Endodermal cell (in vitro differentiated cells): Measurements from ENCODE around the gene AKTIP. TPM values are rescaled to one million over a fixed set of nuclear protein-coding genes. Genes with fewer than 3 reads are reported as not detected.

ENCODE experiments used
- DNase-seq: peaks from one replicate; pipeline ENCODE4 v3.0.0-alpha.2; 2017
- H3K27ac ChIP-seq: 2 replicates; pipeline ENCODE4 v1.5.1; 2013; ENCODE audit warnings: mild to moderate bottlenecking, low read depth, low read length, moderate library complexity
- H3K27me3 ChIP-seq: 2 replicates; pipeline ENCODE4 v1.6.1; 2013; ENCODE audit warnings: mild to moderate bottlenecking, low read length, moderate library complexity; ENCODE audit not compliant: insufficient read depth, control insufficient read depth, poor library complexity, severe bottlenecking
- H3K36me3 ChIP-seq: 2 replicates; pipeline ENCODE4 v1.7.0; 2013; ENCODE audit warnings: mild to moderate bottlenecking, low read length, moderate library complexity; ENCODE audit not compliant: control insufficient read depth, insufficient read depth
- H3K4me1 ChIP-seq: one replicate; pipeline ENCODE4 v1.7.0; 2013; ENCODE audit warnings: low read length; ENCODE audit not compliant: control insufficient read depth, insufficient read depth
- H3K4me3 ChIP-seq: 2 replicates; pipeline ENCODE4 v1.5.1; 2013; ENCODE audit warnings: mild to moderate bottlenecking, low read length, moderate library complexity
- H3K9ac ChIP-seq: 2 replicates; pipeline ENCODE4 v1.6.1; 2013; ENCODE audit warnings: mild to moderate bottlenecking, low read length, moderate library complexity; ENCODE audit not compliant: poor library complexity, severe bottlenecking; ENCODE audit errors: extremely low read depth
- H3K9me3 ChIP-seq: 2 replicates; pipeline ENCODE4 v1.6.1; 2013; ENCODE audit warnings: mild to moderate bottlenecking, low read length, moderate library complexity; ENCODE audit not compliant: control insufficient read depth
- H3K27ac Mint-ChIP-seq: 2 replicates; pipeline ENCODE4 v1.8.0; 2020; ENCODE audit warnings: mixed read lengths
- H3K27me3 Mint-ChIP-seq: 2 replicates; pipeline ENCODE4 v1.8.0; 2021; ENCODE audit warnings: mild to moderate bottlenecking, mixed read lengths; ENCODE audit not compliant: insufficient read depth
- H3K36me3 Mint-ChIP-seq: 2 replicates; pipeline ENCODE4 v1.8.0; 2020; ENCODE audit warnings: low read depth, mixed read lengths
- H3K4me1 Mint-ChIP-seq: 2 replicates; pipeline ENCODE4 v1.8.0; 2020; ENCODE audit warnings: mixed read lengths
- H3K4me3 Mint-ChIP-seq: 2 replicates; pipeline ENCODE4 v1.8.0; 2020; ENCODE audit warnings: mild to moderate bottlenecking, moderate library complexity, mixed read lengths
- H3K9me3 Mint-ChIP-seq: 2 replicates; pipeline ENCODE4 v1.8.0; 2020; ENCODE audit warnings: mild to moderate bottlenecking, mixed read lengths
- WGBS, 2 experiments: methylation state at CpG; one replicate each; pipeline versions ENCODE4 v1.1.5 to v1.1.7; 2013; ENCODE audit warnings: missing lambda C conversion rate in 2 of 2, mixed read lengths in 1 of 2; ENCODE audit not compliant: insufficient coverage in 1 of 2, insufficient read length in 1 of 2; 5-methylcytosine and 5-hydroxymethylcytosine counted together
- total RNA-seq, 2 donors: library from RNA; stranded (reverse); fragmentation: NEBNext Ultra II Directional in 1 of 2; extraction: Animal tissue kit (Norgen Biotek cat#: 25700) in 1 of 2; gene quantifications; 2 replicates in 1 of 2; 3 replicates in 1 of 2; pipeline ENCODE4 v1.2.1, GENCODE V29; 2021
- TF ChIP-seq, protein P1 (sequence below): fragments of 200-600 bp; sonication (generic); conservative IDR thresholded peaks from 2 replicates; pipeline ENCODE4 v1.5.0; 2021; ENCODE audit warnings: antibody characterized with exemption, mild to moderate bottlenecking

The AKTIP gene
- total RNA-seq, 2 donors from 2014 or later: 18.3 to 21.3 TPM

DNA sequence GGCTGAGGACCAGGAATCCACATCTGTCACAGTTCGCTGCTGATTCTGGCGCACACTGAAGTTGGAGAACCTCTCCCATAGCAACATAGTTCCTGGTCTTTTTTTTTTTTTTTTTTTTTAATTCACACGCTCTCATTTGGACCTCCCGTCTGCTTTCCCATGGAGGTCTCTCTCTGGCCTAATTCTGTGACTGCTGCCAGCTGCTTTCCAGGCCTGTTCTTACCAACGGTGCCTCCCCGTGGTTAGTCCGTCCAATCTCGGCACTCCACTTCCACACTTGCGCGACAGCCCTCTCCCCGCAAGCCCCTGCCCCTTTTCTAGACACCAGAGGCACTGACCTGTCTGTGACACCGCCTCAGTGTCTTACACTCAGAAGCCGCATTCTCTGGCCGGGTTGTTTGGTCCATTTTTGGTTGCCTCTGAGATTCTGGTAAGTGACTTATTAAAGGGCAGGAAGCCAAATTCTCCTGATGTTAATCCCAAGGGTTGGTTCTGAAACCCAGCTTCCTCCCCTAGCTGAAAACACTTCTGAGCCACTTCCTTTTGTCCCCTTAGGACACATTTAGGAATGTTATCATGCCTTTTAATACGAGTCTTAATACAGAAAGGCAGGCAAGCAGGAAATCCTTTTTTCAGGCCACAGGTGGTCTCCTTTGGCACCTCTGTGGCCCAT is 1.1 kb upstream of the AKTIP start:
- peaks cover 11% of the 10 kb centered on the region for H3K4me1 ChIP-seq
- peaks cover 35% of the 10 kb centered on the region for H3K4me1 Mint-ChIP-seq
- H3K4me3 ChIP-seq: peak overlapping the region; percentile 70
- H3K36me3 ChIP-seq: peaks cover 3% of the 10 kb centered on the region
- DNase-seq: peak; percentile 71
- peak overlapping the region; percentile 96 for H3K27ac Mint-ChIP-seq
- TF ChIP-seq, protein P1, sequence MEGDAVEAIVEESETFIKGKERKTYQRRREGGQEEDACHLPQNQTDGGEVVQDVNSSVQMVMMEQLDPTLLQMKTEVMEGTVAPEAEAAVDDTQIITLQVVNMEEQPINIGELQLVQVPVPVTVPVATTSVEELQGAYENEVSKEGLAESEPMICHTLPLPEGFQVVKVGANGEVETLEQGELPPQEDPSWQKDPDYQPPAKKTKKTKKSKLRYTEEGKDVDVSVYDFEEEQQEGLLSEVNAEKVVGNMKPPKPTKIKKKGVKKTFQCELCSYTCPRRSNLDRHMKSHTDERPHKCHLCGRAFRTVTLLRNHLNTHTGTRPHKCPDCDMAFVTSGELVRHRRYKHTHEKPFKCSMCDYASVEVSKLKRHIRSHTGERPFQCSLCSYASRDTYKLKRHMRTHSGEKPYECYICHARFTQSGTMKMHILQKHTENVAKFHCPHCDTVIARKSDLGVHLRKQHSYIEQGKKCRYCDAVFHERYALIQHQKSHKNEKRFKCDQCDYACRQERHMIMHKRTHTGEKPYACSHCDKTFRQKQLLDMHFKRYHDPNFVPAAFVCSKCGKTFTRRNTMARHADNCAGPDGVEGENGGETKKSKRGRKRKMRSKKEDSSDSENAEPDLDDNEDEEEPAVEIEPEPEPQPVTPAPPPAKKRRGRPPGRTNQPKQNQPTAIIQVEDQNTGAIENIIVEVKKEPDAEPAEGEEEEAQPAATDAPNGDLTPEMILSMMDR: no peak
- no peaks in the 10 kb centered on the region for H3K9me3 ChIP-seq
- 48 to 70% methylated on average over 5 to 15 of the region's 15 CpGs for WGBS, 2 experiments
- H3K27me3 Mint-ChIP-seq: no peaks in the 10 kb centered on the region
- H3K27me3 ChIP-seq: no peaks in the 10 kb centered on the region
- no peak overlapping the region for H3K9ac ChIP-seq
- H3K4me3 Mint-ChIP-seq: peak overlapping the region; percentile 68
- H3K27ac ChIP-seq: peak overlapping the region; percentile 0
- no peaks in the 10 kb centered on the region for H3K9me3 Mint-ChIP-seq
- peaks cover 5% of the 10 kb centered on the region for H3K36me3 Mint-ChIP-seq

GRCh38 chr16:53503270-53503923 is 388 bp upstream of the AKTIP start:
- Mint-ChIP-seq H3K27me3 (no peaks in the 10 kb centered on the region), H3K36me3 (peaks cover 6% of the 10 kb centered on the region), H3K27ac (peak overlapping the region; percentile 92), H3K9me3 (no peaks in the 10 kb centered on the region), H3K4me3 (peak overlapping the region; percentile 68), H3K4me1 (peaks cover 35% of the 10 kb centered on the region)
- Histone ChIP-seq H3K4me3 (peak overlapping the region; percentile 70), H3K9ac (no peak overlapping the region), H3K27ac (peak overlapping the region; percentile 84), H3K27me3 (no peaks in the 10 kb centered on the region), H3K4me1 (peaks cover 11% of the 10 kb centered on the region), H3K9me3 (no peaks in the 10 kb centered on the region), H3K36me3 (peaks cover 10% of the 10 kb centered on the region)
- TF ChIP-seq, protein P1: no peak
- DNase-seq: peak; percentile 100
- WGBS, 2 experiments: 0% methylated on average over 13 to 46 of the region's 46 CpGs

GRCh38 chr16:53501216-53501859 is 1.7 kb downstream of the AKTIP start:
- Histone ChIP-seq H3K9ac (no peak overlapping the region), H3K9me3 (no peaks in the 10 kb centered on the region), H3K27ac (no peak overlapping the region), H3K36me3 (peaks cover 22% of the 10 kb centered on the region), H3K4me1 (peaks cover 11% of the 10 kb centered on the region), H3K4me3 (peak overlapping the region; percentile 89), H3K27me3 (no peaks in the 10 kb centered on the region)
- Mint-ChIP-seq H3K4me1 (peaks cover 33% of the 10 kb centered on the region), H3K27ac (no peak overlapping the region), H3K27me3 (no peaks in the 10 kb centered on the region), H3K36me3 (peaks cover 20% of the 10 kb centered on the region), H3K4me3 (peak overlapping the region; percentile 68), H3K9me3 (no peaks in the 10 kb centered on the region)
- 77 to 83% methylated on average over 6 to 9 of the region's 9 CpGs for WGBS, 2 experiments
- DNase-seq: no peak
- TF ChIP-seq, protein P1: no peak
